ENCODE results near the gene SACM1L.

SACM1L gene

GRCh38 chr3:45782381-45782780 lies 93.2 kb downstream of the SACM1L start:
- no peak for TF ChIP-seq CTCF (IDR thresholded peaks at IDR 0.05; ENCODE audit: low read depth, low read length)
- no peak for DNase-seq (ENCODE audit: extremely low read depth, low read depth)

- TF ChIP-seq CTCF (IDR thresholded peaks at IDR 0.05; ENCODE audit: low read depth, low read length), result no peak
- no peak for DNase-seq (ENCODE audit: extremely low read depth, low read depth)
Measured at GRCh38 chr3:45783667-45784066, 94.5 kb downstream of the SACM1L start.

- no peak for TF ChIP-seq CTCF (IDR thresholded peaks at IDR 0.05; ENCODE audit: low read depth, low read length)
- no peak for DNase-seq (ENCODE audit: extremely low read depth, low read depth)
Measured at GRCh38 chr3:45785605-45786150, 96.5 kb downstream of the SACM1L start.

- TF ChIP-seq CTCF (IDR thresholded peaks at IDR 0.05; ENCODE audit: low read depth, low read length), result no peak
- DNase-seq (ENCODE audit: extremely low read depth, low read depth), result no peak
Measured at GRCh38 chr3:45786801-45787495, 97.8 kb downstream of the SACM1L start.

- TF ChIP-seq CTCF (IDR thresholded peaks at IDR 0.05; ENCODE audit: low read depth, low read length), result no peak
- DNase-seq (ENCODE audit: extremely low read depth, low read depth), result no peak
Measured at GRCh38 chr3:45787551-45787950, 98.4 kb downstream of the SACM1L start.

- no peak for TF ChIP-seq CTCF (IDR thresholded peaks at IDR 0.05; ENCODE audit: low read depth, low read length)
- no peak for DNase-seq (ENCODE audit: extremely low read depth, low read depth)
Measured at GRCh38 chr3:45789235-45789812, 100.1 kb downstream of the SACM1L start.

GRCh38 chr3:45790596-45790995 lies 101.4 kb downstream of the SACM1L start:
- TF ChIP-seq CTCF (IDR thresholded peaks at IDR 0.05; ENCODE audit: low read depth, low read length), result no peak

More at GRCh38 chr3:45790596-45790995, 101.4 kb downstream of the SACM1L start:
- no peak for DNase-seq (ENCODE audit: extremely low read depth, low read depth)
